Vagina (tissue), 2 donors: ENCODE results near the gene CD1E. TPM values are rescaled to one million over a fixed set of nuclear protein-coding genes. Genes with fewer than 3 reads are reported as not detected.
"Not testable (repeated sequence)": the region's sequence is repeated elsewhere in the genome, so short reads cannot be mapped to it uniquely, and the experiment has no call there.

Experiments used
- DNase-seq, 2 donors: peaks; one replicate each; pipeline ENCODE4 v3.0.0-alpha.2; 2017; ENCODE audit errors: extremely low spot score in 2 of 2
- H3K27ac ChIP-seq: fragments of 200-600 bp; sonication (generic); one replicate; pipeline ENCODE4 v1.5.1; 2019
- H3K27me3 ChIP-seq: fragments of 200-600 bp; sonication (generic); one replicate; pipeline ENCODE4 v1.5.1; 2019
- H3K36me3 ChIP-seq, 2 donors: fragments of 200-600 bp; sonication (generic); one replicate each; pipeline ENCODE4 v1.5.1; 2017 to 2019
- H3K4me1 ChIP-seq: fragments of 200-600 bp; sonication (generic); one replicate; pipeline ENCODE4 v1.5.1; 2019
- H3K4me3 ChIP-seq, 2 donors: fragments of 200-600 bp; sonication (generic); 1 replicate in 1 of 2; 2 replicates in 1 of 2; pipeline ENCODE4 v1.5.1; 2016 to 2019
- H3K9me3 ChIP-seq: fragments of 200-600 bp; sonication (generic); one replicate; pipeline ENCODE4 v1.5.1; 2019
- CTCF ChIP-seq, 3 experiments: fragments of 450-650 bp in 2 of 3; fragments of 200-600 bp in 1 of 3; sonication (generic) in 1 of 3; IDR thresholded peaks; one replicate each; pipeline ENCODE4 v1.5.1; 2017 to 2019; ENCODE audit warnings: antibody characterized with exemption in 3 of 3, mild to moderate bottlenecking in 2 of 3, moderate library complexity in 2 of 3
- POLR2A ChIP-seq, 2 donors: fragments of 450-650 bp; IDR thresholded peaks; one replicate each; pipeline ENCODE4 v1.6.1; 2017; ENCODE audit warnings: antibody characterized with exemption in 2 of 2, mild to moderate bottlenecking in 2 of 2, moderate library complexity in 2 of 2
- POLR2AphosphoS5 ChIP-seq, 2 donors: sonication (generic); formaldehyde crosslinking; IDR thresholded peaks; one replicate each; pipeline ENCODE4 v1.9.0; 2017; ENCODE audit warnings: antibody characterized with exemption in 2 of 2, mild to moderate bottlenecking in 2 of 2, low read depth in 1 of 2; ENCODE audit not compliant: insufficient read depth in 1 of 2
- intact Hi-C: fragments of 100-400 bp; cut with DNase I; formaldehyde crosslinking; loops from one replicate; pipeline ENCODE4 v1.15.1; 2023
- total RNA-seq: library from RNA; depleted of rRNA; stranded (reverse); fragments of >200 nt; gene quantifications from one replicate; pipeline ENCODE4 v1.2.3, GENCODE V29; 2016

Gene CD1E
- total RNA-seq, 1 donor from 2014 or later = 2.5 TPM

- intact Hi-C loops = no loop called here
- Histone ChIP-seq H3K9me3 (no peaks in the 10 kb centered on the region), H3K27me3 (no peaks in the 10 kb centered on the region), H3K4me3 (no peak overlapping the region), H3K4me1 (no peaks in the 10 kb centered on the region), H3K27ac (no peak overlapping the region), H3K36me3 (no peaks in the 10 kb centered on the region)
- no peak for DNase-seq
- TF ChIP-seq CTCF (IDR thresholded peaks at IDR 0.05) (no peak), POLR2A (IDR thresholded peaks at IDR 0.05) (no peak), POLR2AphosphoS5 (IDR thresholded peaks at IDR 0.05; ENCODE audit: insufficient read depth in 1 of 2, low read depth in 1 of 2) (no peak)
Measured at GRCh38 chr1:158331106-158331425, 22.6 kb upstream of the CD1E start.

DNA sequence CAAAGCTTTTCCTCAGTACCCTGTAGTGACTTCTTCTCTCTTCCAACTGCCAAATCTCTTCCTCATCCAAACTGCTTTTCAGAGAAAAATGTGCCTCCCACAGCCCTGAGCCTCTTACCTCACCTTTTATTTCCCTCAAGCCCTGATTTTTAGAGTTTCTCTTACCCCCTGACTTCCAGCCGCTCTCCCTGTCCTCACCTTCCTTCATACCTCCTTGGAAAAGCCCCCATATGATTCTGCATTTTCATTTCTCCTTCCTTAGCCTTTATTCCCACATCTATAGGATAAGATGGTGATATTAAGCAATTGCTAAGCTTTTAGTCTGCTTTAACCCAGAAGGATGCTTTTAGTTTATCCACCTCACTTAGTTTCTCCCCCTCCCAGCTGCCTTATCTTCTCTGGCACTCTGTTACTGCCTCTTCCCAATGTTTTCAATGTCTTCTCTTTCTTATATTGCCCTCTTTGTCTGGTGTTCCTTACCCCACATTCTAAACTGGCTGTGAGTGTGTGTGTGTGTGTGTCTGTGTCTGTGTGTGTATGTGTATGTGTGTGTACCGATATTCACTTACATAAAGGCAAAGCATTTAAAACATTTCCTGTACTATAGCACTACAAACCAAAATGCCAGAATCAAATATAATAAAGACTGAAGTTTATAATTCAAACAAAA lies 22.1 kb upstream of the CD1E start, which contains the start of gene CD1B:
TSS of gene CD1B (minus strand) at position 51 of the 670 bp plus-strand sequence. CDS start 108 bp downstream, outside the sequence.
- Histone ChIP-seq H3K36me3 (no peaks in the 10 kb centered on the region), H3K27ac (no peak within 1 kb of the TSS), H3K9me3 (no peaks in the 10 kb centered on the region), H3K4me1 (no peaks in the 10 kb centered on the region), H3K27me3 (no peaks in the 10 kb centered on the region), H3K4me3 (no peak within 1 kb of the TSS)
- intact Hi-C loops = no loop called here
- TF ChIP-seq POLR2AphosphoS5 (IDR thresholded peaks at IDR 0.05; ENCODE audit: insufficient read depth in 1 of 2, low read depth in 1 of 2) = no peak
- no peak for TF ChIP-seq CTCF (IDR thresholded peaks at IDR 0.05)
- TF ChIP-seq POLR2A (IDR thresholded peaks at IDR 0.05) = no peak
- DNase-seq = no peak

GRCh38 chr1:158333405-158334155 lies 20.1 kb upstream of the CD1E start:
- Histone ChIP-seq H3K27ac (no peak overlapping the region), H3K9me3 (no peaks in the 10 kb centered on the region), H3K4me3 (no peak overlapping the region), H3K4me1 (no peaks in the 10 kb centered on the region), H3K27me3 (no peaks in the 10 kb centered on the region), H3K36me3 (no peaks in the 10 kb centered on the region)
- intact Hi-C loops = no loop called here
- no peak for DNase-seq
- TF ChIP-seq POLR2A (IDR thresholded peaks at IDR 0.05) (no peak), CTCF (IDR thresholded peaks at IDR 0.05) (no peak)

DNA sequence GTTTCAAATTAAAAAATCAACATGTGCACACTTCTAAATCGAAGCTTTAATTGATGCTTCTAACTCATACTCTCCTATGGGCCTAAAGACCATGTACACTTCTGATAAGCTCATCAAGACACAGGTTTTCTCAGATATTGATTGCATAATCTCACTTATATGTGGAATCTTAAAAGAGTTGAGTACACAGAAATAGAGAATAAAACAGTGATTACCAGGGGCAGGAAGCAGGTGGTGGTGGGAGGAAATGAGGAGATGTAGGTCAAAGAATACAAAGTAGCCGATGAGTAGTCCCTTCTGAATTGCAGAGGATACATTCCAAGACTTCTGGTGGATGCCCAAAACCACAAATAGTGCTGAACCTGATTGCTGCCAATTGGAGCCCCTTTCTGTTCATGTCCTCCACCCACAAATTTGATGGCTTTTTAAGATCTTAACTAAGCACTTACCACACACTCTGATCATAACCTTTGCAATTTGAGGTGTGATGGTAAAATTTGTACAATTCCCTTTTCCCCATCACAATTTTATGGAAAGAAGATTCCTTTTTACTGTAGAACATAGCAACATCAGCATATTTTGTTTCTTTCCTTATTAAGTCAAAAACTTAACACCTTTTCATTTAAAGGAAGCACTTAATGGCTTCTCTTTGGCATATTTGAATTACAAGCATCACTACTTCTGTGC lies 19.0 kb upstream of the CD1E start:
- H3K36me3 ChIP-seq = no peaks in the 10 kb centered on the region
- H3K27me3 ChIP-seq = no peaks in the 10 kb centered on the region
- DNase-seq = no peak
- no peaks in the 10 kb centered on the region for H3K9me3 ChIP-seq
- intact Hi-C loops = no loop called here
- H3K27ac ChIP-seq = no peak overlapping the region
- no peaks in the 10 kb centered on the region for H3K4me1 ChIP-seq
- TF ChIP-seq POLR2A (IDR thresholded peaks at IDR 0.05) (no peak), CTCF (IDR thresholded peaks at IDR 0.05) (no peak), POLR2AphosphoS5 (IDR thresholded peaks at IDR 0.05; ENCODE audit: insufficient read depth in 1 of 2, low read depth in 1 of 2) (no peak)
- H3K4me3 ChIP-seq = no peak overlapping the region

- no peaks in the 10 kb centered on the region for H3K36me3 ChIP-seq
- TF ChIP-seq POLR2AphosphoS5 (IDR thresholded peaks at IDR 0.05; ENCODE audit: insufficient read depth in 1 of 2, low read depth in 1 of 2) (no peak), POLR2A (IDR thresholded peaks at IDR 0.05) (no peak), CTCF (IDR thresholded peaks at IDR 0.05) (no peak)
- no peaks in the 10 kb centered on the region for H3K27me3 ChIP-seq
- no peaks in the 10 kb centered on the region for H3K9me3 ChIP-seq
- no peak overlapping the region for H3K27ac ChIP-seq
- H3K4me1 ChIP-seq = no peaks in the 10 kb centered on the region
- DNase-seq = no peak
- H3K4me3 ChIP-seq = no peak overlapping the region
- intact Hi-C loops = no loop called here
Measured at GRCh38 chr1:158335213-158335532, 18.5 kb upstream of the CD1E start.

- DNase-seq, intact Hi-C loops, H3K9me3 ChIP-seq, H3K4me1 ChIP-seq, H3K27ac ChIP-seq, H3K36me3 ChIP-seq, H3K4me3 ChIP-seq, H3K27me3 ChIP-seq: not testable (repeated sequence)
Measured at GRCh38 chr1:158336413-158336812, 17.3 kb upstream of the CD1E start.

DNA sequence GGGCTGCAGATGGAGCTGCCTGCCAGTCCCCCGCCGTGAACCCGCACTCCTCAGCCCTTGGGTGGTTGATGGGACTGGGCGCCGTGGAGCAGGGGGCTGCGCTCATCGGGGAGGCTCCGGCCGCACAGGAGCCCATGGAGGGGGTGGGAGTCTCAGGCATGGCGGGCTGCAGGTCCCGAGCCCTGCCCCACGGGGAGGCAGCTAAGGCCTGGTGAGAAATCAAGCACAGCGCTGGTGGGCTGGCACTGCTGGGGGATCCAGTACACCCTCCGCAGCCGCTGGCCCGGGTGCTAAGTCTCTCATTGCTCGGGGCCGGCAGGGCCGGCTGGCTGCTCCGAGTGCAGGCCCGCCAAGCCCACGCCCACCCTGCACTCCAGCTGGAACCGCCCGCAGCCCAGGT lies 4.7 kb upstream of the CD1E start:
- not testable (repeated sequence) for H3K27me3 ChIP-seq

More for the DNA sequence above, 4.7 kb upstream of the CD1E start:
- intact Hi-C loops, DNase-seq, H3K36me3 ChIP-seq, H3K4me1 ChIP-seq, H3K4me3 ChIP-seq, H3K27ac ChIP-seq, H3K9me3 ChIP-seq: not testable (repeated sequence)
